Endothelial cell of umbilical vein (primary cell): ENCODE data around the gene PHF23.

Experiments used
- JUN ChIP-seq: IDR thresholded peaks from 2 replicates; pipeline ENCODE4 v1.6.1; 2011; ENCODE audit warnings: borderline replicate concordance, low read depth; ENCODE audit not compliant: insufficient read length, insufficient read depth
- MYC ChIP-seq: IDR thresholded peaks from one replicate; pipeline ENCODE4 v1.6.1; 2011; ENCODE audit warnings: mild to moderate bottlenecking, low read depth, low read length
- POLR2A ChIP-seq: IDR thresholded peaks from 2 replicates; pipeline ENCODE4 v1.6.1; 2012; ENCODE audit warnings: low read depth, mild to moderate bottlenecking, control low read depth, low read length
- POLR2AphosphoS5 ChIP-seq: IDR thresholded peaks from 2 replicates; pipeline ENCODE4 v1.6.1; 2012; ENCODE audit warnings: low read depth, mild to moderate bottlenecking, control low read depth, low read length, moderate library complexity; ENCODE audit not compliant: insufficient read depth
- TF ChIP-seq, protein P1 (sequence below), 2 donors: IDR thresholded peaks; 1 replicate in 1 of 2; 2 replicates in 1 of 2; pipeline ENCODE4 v1.5.1; 2011; ENCODE audit warnings: low read length in 2 of 2, mild to moderate bottlenecking in 2 of 2, moderate library complexity in 2 of 2, control low read depth in 1 of 2, inconsistent platforms in 1 of 2, low read depth in 1 of 2; ENCODE audit not compliant: insufficient read depth in 1 of 2; ENCODE audit errors: extremely low read depth in 1 of 2
- TF ChIP-seq, protein P2 (sequence below): IDR thresholded peaks from 2 replicates; pipeline ENCODE4 v1.6.1; 2011; ENCODE audit not compliant: insufficient read depth, insufficient read length

DNA sequence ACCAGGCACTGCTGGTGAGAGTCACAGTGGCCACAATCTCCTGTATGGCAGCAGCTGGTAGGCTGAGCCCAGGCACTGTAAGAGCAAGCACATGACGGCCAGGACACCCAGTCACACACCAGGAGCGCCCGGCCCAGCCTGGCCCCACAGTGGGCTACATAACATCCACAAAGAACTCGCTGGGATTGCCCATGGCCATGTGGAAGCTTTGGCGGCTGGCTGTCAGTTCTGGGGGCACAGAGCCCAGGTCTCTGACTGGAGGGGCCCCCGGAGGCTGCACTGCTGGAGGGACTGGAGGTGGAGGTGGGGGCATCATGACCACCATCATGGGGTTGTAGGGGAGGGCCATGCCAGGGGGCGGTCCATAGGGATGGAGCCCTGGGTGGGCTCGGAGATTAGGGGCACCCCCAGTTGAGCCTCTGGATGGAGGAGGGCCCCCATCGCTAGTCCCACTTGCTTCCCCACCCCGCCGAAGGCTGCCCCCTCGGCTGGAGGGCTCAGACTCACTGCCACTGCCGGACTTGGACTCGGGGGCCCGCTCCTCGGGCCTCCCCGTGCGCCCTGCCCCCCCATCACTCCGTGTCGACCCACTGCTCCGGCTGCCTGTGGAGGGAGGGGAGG is 13.4 kb downstream of the PHF23 start:
- TF ChIP-seq POLR2AphosphoS5 (no peak), JUN (no peak), POLR2A (no peak), MYC (no peak)
- TF ChIP-seq, protein P1, sequence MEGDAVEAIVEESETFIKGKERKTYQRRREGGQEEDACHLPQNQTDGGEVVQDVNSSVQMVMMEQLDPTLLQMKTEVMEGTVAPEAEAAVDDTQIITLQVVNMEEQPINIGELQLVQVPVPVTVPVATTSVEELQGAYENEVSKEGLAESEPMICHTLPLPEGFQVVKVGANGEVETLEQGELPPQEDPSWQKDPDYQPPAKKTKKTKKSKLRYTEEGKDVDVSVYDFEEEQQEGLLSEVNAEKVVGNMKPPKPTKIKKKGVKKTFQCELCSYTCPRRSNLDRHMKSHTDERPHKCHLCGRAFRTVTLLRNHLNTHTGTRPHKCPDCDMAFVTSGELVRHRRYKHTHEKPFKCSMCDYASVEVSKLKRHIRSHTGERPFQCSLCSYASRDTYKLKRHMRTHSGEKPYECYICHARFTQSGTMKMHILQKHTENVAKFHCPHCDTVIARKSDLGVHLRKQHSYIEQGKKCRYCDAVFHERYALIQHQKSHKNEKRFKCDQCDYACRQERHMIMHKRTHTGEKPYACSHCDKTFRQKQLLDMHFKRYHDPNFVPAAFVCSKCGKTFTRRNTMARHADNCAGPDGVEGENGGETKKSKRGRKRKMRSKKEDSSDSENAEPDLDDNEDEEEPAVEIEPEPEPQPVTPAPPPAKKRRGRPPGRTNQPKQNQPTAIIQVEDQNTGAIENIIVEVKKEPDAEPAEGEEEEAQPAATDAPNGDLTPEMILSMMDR (IDR thresholded peaks at IDR 0.05; ENCODE audit: extremely low read depth in 1 of 2, insufficient read depth in 1 of 2, low read depth in 1 of 2, low read length in 2 of 2): no peak
- TF ChIP-seq, protein P2, sequence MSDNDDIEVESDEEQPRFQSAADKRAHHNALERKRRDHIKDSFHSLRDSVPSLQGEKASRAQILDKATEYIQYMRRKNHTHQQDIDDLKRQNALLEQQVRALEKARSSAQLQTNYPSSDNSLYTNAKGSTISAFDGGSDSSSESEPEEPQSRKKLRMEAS: no peak
